Activated CD4-positive, CD25-positive, alpha-beta regulatory T cell treated with anti-CD3 and anti-CD28 coated beads, Interleukin-2, amount 50 U/mL, for 72 hours (primary cell): ENCODE data around the gene SH3BGR.

ENCODE experiments used
- DNase-seq: peaks from one replicate; pipeline ENCODE4 v3.0.0; 2021

Gene SH3BGR

DNA sequence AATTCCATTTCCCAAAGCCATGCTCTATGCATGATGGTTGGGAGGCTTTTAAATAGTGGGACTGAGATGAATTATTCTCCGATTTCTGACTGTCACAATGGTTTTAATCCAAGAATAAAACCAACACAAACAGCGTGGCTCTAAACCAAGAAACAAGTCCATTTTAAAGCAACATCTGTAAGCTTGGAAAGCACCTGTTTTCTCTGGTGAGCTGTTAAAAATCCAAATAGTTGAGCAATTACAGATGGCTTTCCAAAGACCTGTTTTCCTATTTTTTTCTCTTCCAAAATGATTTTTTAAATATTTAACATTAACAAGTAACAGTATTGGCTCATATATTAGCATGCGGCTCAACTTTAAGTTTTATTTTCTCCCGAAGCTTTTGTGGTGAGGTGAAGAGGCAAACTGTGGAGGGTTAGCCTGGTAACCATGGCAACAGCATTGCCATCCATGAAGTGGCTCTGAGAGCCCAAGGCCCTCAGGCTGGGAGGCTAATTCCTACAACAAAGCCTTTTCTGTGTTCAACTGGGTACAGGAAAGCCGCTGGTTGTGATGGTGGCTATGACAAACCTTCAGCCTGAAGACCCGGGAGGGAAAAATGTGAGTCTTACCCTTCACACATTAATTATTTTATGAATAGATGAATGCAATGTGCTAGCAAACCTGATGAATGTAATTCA is 104.3 kb downstream of the SH3BGR start:
- DNase-seq: no peak

DNA sequence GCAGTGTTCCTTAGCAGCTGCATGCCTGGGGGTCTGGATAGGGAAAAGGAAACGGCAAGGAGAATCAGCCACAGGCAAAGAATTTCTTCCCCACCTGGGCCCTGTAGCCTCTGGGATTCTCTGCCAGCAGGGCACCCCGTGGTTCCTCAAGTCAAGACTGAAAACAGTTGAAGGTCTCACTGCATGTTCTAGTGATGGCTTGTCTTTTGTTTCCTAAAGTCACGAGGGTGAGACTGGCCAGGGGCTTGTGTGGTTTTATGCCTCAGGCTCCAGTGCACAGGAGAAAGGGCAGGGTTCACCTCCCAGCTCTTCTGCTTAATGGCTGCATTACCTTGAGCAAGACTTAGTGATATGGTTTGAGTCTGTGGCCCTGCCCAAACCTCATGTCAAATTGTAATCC is 107.7 kb downstream of the SH3BGR start:
- no peak for DNase-seq

DNA sequence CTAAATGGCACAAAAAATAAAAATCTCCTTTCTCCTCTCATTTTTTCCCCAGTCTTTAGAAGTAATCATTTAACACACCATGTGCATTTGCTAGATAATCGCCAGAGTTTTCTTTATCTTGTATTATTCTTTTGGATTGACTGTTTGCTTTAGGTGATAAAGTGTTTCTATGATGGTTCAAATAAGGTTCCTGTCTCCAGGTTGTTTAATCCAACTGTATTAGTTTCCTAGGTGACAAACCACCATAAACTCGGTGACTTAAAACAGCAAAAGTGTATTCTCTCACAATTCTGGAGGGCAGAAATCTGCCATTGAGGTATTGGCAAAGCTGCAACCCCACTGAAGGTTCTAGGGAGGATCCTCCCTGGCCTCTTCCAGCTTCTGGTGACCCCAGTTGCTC is 109.4 kb downstream of the SH3BGR start:
- no peak for DNase-seq

DNA sequence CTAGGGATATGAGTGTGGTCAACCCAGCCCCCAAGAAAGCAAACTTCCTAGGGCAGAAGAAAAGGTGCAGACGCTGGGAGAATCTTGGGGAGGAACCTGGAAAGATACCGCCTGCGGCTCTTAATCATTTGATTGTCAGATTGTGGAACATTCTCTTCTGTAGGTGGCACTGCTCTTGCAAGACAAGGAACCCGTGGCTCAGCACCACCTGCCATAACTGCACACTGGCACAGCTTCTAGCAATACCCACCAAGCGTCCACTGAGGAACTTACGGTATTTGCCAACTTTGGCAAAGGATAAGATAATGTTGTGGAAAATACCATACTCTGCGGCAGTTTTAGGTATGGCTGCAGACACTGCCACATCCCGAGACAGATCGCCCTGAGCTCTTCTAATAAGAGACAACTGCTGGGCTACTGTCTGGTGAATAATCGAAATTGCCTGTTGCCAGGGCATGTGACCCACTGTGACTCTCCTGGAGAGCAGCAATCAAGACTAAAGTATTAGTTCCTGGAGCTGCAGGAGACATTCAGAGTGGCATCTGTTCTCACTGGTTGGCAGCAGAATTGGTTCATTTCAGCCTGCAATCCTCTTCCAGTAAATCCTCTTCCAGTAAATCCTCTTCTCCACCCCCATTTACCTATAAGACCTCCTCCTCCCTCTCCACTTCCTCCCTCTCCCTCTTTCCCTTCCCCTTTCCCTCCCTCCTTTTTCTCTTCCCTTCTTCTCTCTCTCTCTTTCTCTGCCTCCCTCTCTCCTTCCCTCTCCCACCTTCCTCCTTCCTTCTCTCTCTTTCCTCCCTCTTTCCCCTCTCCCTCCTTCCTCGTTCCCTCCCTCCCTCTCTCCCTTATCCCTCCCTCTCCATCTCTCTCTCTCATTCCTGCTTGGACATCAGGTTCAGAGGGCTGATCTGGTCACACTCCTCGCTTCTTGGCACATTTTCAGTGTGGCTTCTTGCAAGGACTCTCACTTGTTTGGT is 111.3 kb downstream of the SH3BGR start:
- DNase-seq: no peak

DNA sequence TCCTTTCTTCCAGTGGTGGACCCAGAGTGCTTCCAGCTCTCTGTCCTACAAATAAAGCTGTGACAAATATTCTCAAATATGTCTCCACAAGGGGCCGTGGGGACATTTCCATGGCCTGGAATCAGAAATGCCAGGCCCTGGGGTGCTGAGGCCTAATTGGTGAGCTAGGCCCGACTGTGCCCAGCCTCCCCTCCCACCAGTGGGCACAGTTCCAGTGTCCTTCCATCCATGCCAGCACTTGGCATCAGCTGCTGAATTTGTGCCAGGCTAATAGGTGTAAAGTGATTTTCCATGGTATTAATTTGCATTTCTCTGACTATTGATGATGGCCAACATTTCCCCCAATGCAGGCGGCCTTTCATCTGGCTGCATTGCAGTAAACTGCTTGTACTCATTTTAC is 112.4 kb downstream of the SH3BGR start:
- DNase-seq: no peak
